T-helper 2 cell (primary cell): Measurements from ENCODE around the gene CXCL12.

ENCODE experiments used
- DNase-seq, 5 experiments: peaks; one replicate each; pipeline versions ENCODE4 v3.0.0 to v3.0.0-alpha.2; 2012 to 2022

Gene CXCL12

GRCh38 chr10:44362866-44363711 is 21.8 kb downstream of the CXCL12 start:
- DNase-seq = no peak

- DNase-seq = no peak
Measured at GRCh38 chr10:44361109-44361508, 23.8 kb downstream of the CXCL12 start.

- DNase-seq = no peak
Measured at GRCh38 chr10:44358080-44358771, 26.7 kb downstream of the CXCL12 start.

GRCh38 chr10:44357023-44357540 is 27.8 kb downstream of the CXCL12 start:
- no peak for DNase-seq

GRCh38 chr10:44356139-44357022 is 28.5 kb downstream of the CXCL12 start:
- DNase-seq = no peak

- DNase-seq = no peak
Measured at GRCh38 chr10:44355630-44356029, 29.3 kb downstream of the CXCL12 start.

GRCh38 chr10:44354771-44355170 is 30.1 kb downstream of the CXCL12 start:
- DNase-seq = no peak

GRCh38 chr10:44353721-44354120 is 31.2 kb downstream of the CXCL12 start:
- no peak for DNase-seq

- no peak for DNase-seq
Measured at GRCh38 chr10:44353128-44353390, 31.8 kb downstream of the CXCL12 start.

- DNase-seq = no peak
Measured at GRCh38 chr10:44352316-44353127, 32.4 kb downstream of the CXCL12 start.

- DNase-seq = no peak
Measured at GRCh38 chr10:44348496-44348895, 36.4 kb downstream of the CXCL12 start.

- no peak for DNase-seq
Measured at GRCh38 chr10:44347609-44348400, 37.1 kb downstream of the CXCL12 start.

GRCh38 chr10:44344727-44345126 is 40.2 kb downstream of the CXCL12 start:
- DNase-seq = no peak

GRCh38 chr10:44343843-44344242 is 41.1 kb downstream of the CXCL12 start:
- no peak for DNase-seq

- DNase-seq = no peak
Measured at GRCh38 chr10:44341886-44342285, 43.0 kb downstream of the CXCL12 start.

- DNase-seq = no peak
Measured at GRCh38 chr10:44340557-44340956, 44.3 kb downstream of the CXCL12 start.

- no peak for DNase-seq
Measured at GRCh38 chr10:44339218-44339617, 45.7 kb downstream of the CXCL12 start.

GRCh38 chr10:44337081-44337480 is 47.8 kb downstream of the CXCL12 start:
- no peak for DNase-seq

GRCh38 chr10:44335330-44336021 is 49.4 kb downstream of the CXCL12 start:
- DNase-seq = no peak

- DNase-seq = no peak
Measured at GRCh38 chr10:44334621-44335184, 50.2 kb downstream of the CXCL12 start.
